ENCODE results near the gene UBASH3A.

DNA sequence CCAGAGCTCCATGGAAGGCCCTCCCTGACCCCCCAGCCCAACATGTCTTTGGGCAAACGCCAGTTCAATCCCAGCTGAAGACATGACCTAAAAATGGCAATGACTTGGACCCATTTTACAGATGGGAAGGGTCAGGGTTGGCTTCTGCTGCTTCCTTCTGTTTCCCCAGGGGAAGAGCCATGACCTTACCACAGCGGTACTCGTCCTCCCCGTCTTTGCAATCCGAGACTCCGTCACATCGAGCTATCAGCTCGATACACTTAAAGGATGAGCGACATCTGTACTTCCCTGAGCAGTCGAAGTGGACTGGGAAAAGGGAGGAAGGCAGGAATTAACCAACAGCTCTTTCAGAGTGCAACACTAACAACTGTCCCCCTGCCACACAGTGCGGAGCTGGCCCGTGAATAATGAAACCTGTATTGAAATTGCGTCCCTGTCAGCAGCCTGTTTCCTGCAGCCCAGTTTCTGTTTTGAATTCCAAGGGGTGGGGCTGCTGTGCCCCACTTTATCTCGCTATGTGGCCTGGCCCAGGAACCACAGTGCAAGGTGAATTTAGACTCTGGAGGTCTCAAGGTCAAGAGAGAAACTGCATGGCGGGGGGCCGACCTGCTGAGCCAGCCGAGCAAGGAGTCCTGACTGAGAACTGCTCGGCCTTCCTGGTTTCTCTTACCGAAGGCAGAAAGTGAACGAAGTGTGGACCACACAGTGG lies 14.8 kb upstream of the UBASH3A start:
- TF ChIP-seq, protein P1, sequence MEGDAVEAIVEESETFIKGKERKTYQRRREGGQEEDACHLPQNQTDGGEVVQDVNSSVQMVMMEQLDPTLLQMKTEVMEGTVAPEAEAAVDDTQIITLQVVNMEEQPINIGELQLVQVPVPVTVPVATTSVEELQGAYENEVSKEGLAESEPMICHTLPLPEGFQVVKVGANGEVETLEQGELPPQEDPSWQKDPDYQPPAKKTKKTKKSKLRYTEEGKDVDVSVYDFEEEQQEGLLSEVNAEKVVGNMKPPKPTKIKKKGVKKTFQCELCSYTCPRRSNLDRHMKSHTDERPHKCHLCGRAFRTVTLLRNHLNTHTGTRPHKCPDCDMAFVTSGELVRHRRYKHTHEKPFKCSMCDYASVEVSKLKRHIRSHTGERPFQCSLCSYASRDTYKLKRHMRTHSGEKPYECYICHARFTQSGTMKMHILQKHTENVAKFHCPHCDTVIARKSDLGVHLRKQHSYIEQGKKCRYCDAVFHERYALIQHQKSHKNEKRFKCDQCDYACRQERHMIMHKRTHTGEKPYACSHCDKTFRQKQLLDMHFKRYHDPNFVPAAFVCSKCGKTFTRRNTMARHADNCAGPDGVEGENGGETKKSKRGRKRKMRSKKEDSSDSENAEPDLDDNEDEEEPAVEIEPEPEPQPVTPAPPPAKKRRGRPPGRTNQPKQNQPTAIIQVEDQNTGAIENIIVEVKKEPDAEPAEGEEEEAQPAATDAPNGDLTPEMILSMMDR (optimal IDR thresholded peaks at IDR 0.05 in 1 of 3, IDR thresholded peaks at IDR 0.05 in 1 of 3, conservative IDR thresholded peaks at IDR 0.05 in 1 of 3; ENCODE audit: extremely low read depth in 1 of 3, insufficient read depth in 2 of 3, low read length in 3 of 3), result no peak
- no peak for TF ChIP-seq EZH2 (IDR thresholded peaks at IDR 0.05; ENCODE audit: low read length)
